Right hindlimb (tissue), 1 donor: ENCODE measurements around the gene TBC1D9.
"Not testable (repeated sequence)": the region's sequence is repeated elsewhere in the genome, so short reads cannot be mapped to it uniquely, and the experiment has no call there.

Experiments
- DNase-seq: peaks from one replicate; pipeline ENCODE4 v3.0.0-alpha.2; 2018

TBC1D9 gene

GRCh38 chr4:140756319-140757231 lies at the start of gene TBC1D9:
TSS of gene TBC1D9 (minus strand) at chr4:140756385. CDS start at chr4:140756045, 340 bp downstream.
- peak; percentile 84 for DNase-seq

- DNase-seq: no peak
Measured at GRCh38 chr4:140805293-140805692, 49.1 kb upstream of the TBC1D9 start.

- no peak for DNase-seq
Measured at GRCh38 chr4:140802591-140802990, 46.4 kb upstream of the TBC1D9 start.

- DNase-seq: no peak
Measured at GRCh38 chr4:140800666-140801065, 44.5 kb upstream of the TBC1D9 start.

GRCh38 chr4:140799686-140800225 lies 43.6 kb upstream of the TBC1D9 start:
- no peak for DNase-seq

GRCh38 chr4:140793291-140793690 lies 37.1 kb upstream of the TBC1D9 start:
- no peak for DNase-seq

GRCh38 chr4:140790765-140791164 lies 34.6 kb upstream of the TBC1D9 start:
- no peak for DNase-seq

GRCh38 chr4:140790171-140790570 lies 34.0 kb upstream of the TBC1D9 start:
- no peak for DNase-seq

- DNase-seq: no peak
Measured at GRCh38 chr4:140789759-140790158, 33.6 kb upstream of the TBC1D9 start.

GRCh38 chr4:140782787-140783186 lies 26.6 kb upstream of the TBC1D9 start:
- not testable (repeated sequence) for DNase-seq

- no peak for DNase-seq
Measured at GRCh38 chr4:140781596-140781995, 25.4 kb upstream of the TBC1D9 start.

- DNase-seq: no peak
Measured at GRCh38 chr4:140777894-140778293, 21.7 kb upstream of the TBC1D9 start.

- DNase-seq: no peak
Measured at GRCh38 chr4:140777386-140777785, 21.2 kb upstream of the TBC1D9 start.

GRCh38 chr4:140776556-140776955 lies 20.4 kb upstream of the TBC1D9 start:
- DNase-seq: no peak

- DNase-seq: no peak
Measured at GRCh38 chr4:140774956-140775355, 18.8 kb upstream of the TBC1D9 start.

- DNase-seq: no peak
Measured at GRCh38 chr4:140774510-140774909, 18.3 kb upstream of the TBC1D9 start.

GRCh38 chr4:140769209-140769608 lies 13.0 kb upstream of the TBC1D9 start:
- no peak for DNase-seq

GRCh38 chr4:140764785-140765392 lies 8.7 kb upstream of the TBC1D9 start:
- DNase-seq: no peak

- DNase-seq: no peak
Measured at GRCh38 chr4:140762202-140762601, 6.0 kb upstream of the TBC1D9 start.

GRCh38 chr4:140757232-140757630 lies 1.0 kb upstream of the TBC1D9 start:
- no peak for DNase-seq

GRCh38 chr4:140755774-140756318 lies 339 bp downstream of the TBC1D9 start:
- peak; percentile 71 for DNase-seq

- no peak for DNase-seq
Measured at GRCh38 chr4:140754918-140755773, 1.0 kb downstream of the TBC1D9 start.

- DNase-seq: no peak
Measured at GRCh38 chr4:140753329-140753728, 2.9 kb downstream of the TBC1D9 start.
